ENCODE results near the gene FAT1.

- TF ChIP-seq, protein P1, sequence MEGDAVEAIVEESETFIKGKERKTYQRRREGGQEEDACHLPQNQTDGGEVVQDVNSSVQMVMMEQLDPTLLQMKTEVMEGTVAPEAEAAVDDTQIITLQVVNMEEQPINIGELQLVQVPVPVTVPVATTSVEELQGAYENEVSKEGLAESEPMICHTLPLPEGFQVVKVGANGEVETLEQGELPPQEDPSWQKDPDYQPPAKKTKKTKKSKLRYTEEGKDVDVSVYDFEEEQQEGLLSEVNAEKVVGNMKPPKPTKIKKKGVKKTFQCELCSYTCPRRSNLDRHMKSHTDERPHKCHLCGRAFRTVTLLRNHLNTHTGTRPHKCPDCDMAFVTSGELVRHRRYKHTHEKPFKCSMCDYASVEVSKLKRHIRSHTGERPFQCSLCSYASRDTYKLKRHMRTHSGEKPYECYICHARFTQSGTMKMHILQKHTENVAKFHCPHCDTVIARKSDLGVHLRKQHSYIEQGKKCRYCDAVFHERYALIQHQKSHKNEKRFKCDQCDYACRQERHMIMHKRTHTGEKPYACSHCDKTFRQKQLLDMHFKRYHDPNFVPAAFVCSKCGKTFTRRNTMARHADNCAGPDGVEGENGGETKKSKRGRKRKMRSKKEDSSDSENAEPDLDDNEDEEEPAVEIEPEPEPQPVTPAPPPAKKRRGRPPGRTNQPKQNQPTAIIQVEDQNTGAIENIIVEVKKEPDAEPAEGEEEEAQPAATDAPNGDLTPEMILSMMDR (IDR thresholded peaks at IDR 0.05) = no peak
- no peak for TF ChIP-seq POLR2A (IDR thresholded peaks at IDR 0.05)
Measured at GRCh38 chr4:186598686-186599085, 125.0 kb downstream of the FAT1 start.

Measured in lower leg skin (tissue), 3 donors.